Neural cell (in vitro differentiated cells): ENCODE results near the gene KLHL28. TPM values are rescaled to one million over a fixed set of nuclear protein-coding genes. Genes with fewer than 3 reads are reported as not detected.

Experiments
- H2AFZ ChIP-seq: fragments of 200-600, 300-800 bp; sonication (generic), shearing (Covaris generic); 2 replicates; pipeline ENCODE4 v1.6.0; 2014; ENCODE audit warnings: low read depth, mild to moderate bottlenecking, antibody characterized with exemption, low read length, moderate library complexity
- H3F3A ChIP-seq: fragments of 200-600 bp; shearing (Covaris generic); 2 replicates; pipeline ENCODE4 v1.6.1; 2016; ENCODE audit warnings: mild to moderate bottlenecking, moderate library complexity, mixed read lengths, antibody characterized with exemption, low read length; ENCODE audit not compliant: insufficient read depth, poor library complexity, severe bottlenecking
- H3K27ac ChIP-seq: fragments of 200-600, 300-800 bp; sonication (generic), shearing (Covaris generic); 2 replicates; pipeline ENCODE4 v1.5.1; 2014; ENCODE audit warnings: mild to moderate bottlenecking, low read length, moderate library complexity
- H3K27me3 ChIP-seq: fragments of 300-800, 200-600 bp; sonication (generic), shearing (Covaris generic); 2 replicates; pipeline ENCODE4 v1.6.0; 2014; ENCODE audit warnings: mild to moderate bottlenecking, low read depth, low read length, moderate library complexity; ENCODE audit not compliant: insufficient read depth
- H3K36me3 ChIP-seq: fragments of 300-800, 200-600 bp; sonication (generic), shearing (Covaris generic); 2 replicates; pipeline ENCODE4 v1.5.1; 2014; ENCODE audit warnings: mild to moderate bottlenecking, antibody characterized with exemption, low read length, moderate library complexity; ENCODE audit not compliant: insufficient read depth
- H3K4me2 ChIP-seq: fragments of 300-800, 200-600 bp; sonication (generic), shearing (Covaris generic); 2 replicates; pipeline ENCODE4 v1.6.0; 2014; ENCODE audit warnings: mild to moderate bottlenecking, low read length
- H3K4me3 ChIP-seq: fragments of 300-800, 200-600 bp; sonication (generic), shearing (Covaris generic); 2 replicates; pipeline ENCODE4 v1.5.1; 2014; ENCODE audit warnings: mild to moderate bottlenecking, low read length, moderate library complexity
- H3K79me2 ChIP-seq: fragments of 200-600 bp; shearing (Covaris generic); replicated peaks from 2 replicates; pipeline ENCODE4 v1.6.0; 2014; ENCODE audit warnings: mild to moderate bottlenecking, low read length, moderate library complexity; ENCODE audit not compliant: insufficient read depth
- H3K9ac ChIP-seq: fragments of 300-800, 200-600 bp; sonication (generic), shearing (Covaris generic); 2 replicates; pipeline ENCODE4 v1.6.1; 2016; ENCODE audit warnings: mild to moderate bottlenecking, low read length, mixed read lengths
- H3K9me2 ChIP-seq: fragments of 200-600 bp; shearing (Covaris generic); 2 replicates; pipeline ENCODE4 v1.6.1; 2016; ENCODE audit warnings: mild to moderate bottlenecking, low read length, mixed read lengths; ENCODE audit not compliant: insufficient read depth
- H3K9me3 ChIP-seq: fragments of 200-600, 300-800 bp; sonication (generic), shearing (Covaris generic); 2 replicates; pipeline ENCODE4 v1.6.1; 2016; ENCODE audit warnings: mild to moderate bottlenecking, mixed run types, low read length, moderate library complexity, mixed read lengths
- H4K20me1 ChIP-seq: fragments of 200-600 bp; shearing (Covaris generic); 2 replicates; pipeline ENCODE4 v1.6.1; 2016; ENCODE audit warnings: mild to moderate bottlenecking, mixed run types; ENCODE audit not compliant: insufficient read depth
- EP300 ChIP-seq: fragments of 450-650 bp; conservative IDR thresholded peaks from 2 replicates; pipeline ENCODE4 v1.6.1; 2014; ENCODE audit warnings: antibody characterized with exemption, mild to moderate bottlenecking, moderate library complexity; ENCODE audit not compliant: poor library complexity, severe bottlenecking
- MXI1 ChIP-seq: fragments of 450-650 bp; conservative IDR thresholded peaks from 2 replicates; pipeline ENCODE4 v1.6.1; 2014; ENCODE audit warnings: antibody characterized with exemption, mild to moderate bottlenecking; ENCODE audit not compliant: poor library complexity, severe bottlenecking
- POLR2AphosphoS5 ChIP-seq: IDR thresholded peaks from 2 replicates; pipeline ENCODE4 v1.6.1; 2012
- RAD21 ChIP-seq: fragments of 450-650 bp; conservative IDR thresholded peaks from 2 replicates; pipeline ENCODE4 v1.6.1; 2014; ENCODE audit warnings: antibody characterized with exemption, mild to moderate bottlenecking, moderate library complexity
- SMC3 ChIP-seq: fragments of 450-650 bp; conservative IDR thresholded peaks from 2 replicates; pipeline ENCODE4 v1.6.1; 2014; ENCODE audit warnings: antibody characterized with exemption, mild to moderate bottlenecking, moderate library complexity; ENCODE audit not compliant: poor library complexity
- TAF1 ChIP-seq: IDR thresholded peaks from 2 replicates; pipeline ENCODE4 v1.6.1; 2012; ENCODE audit warnings: low read depth
- polyA plus RNA-seq: library from polyadenylated mRNA; depleted of rRNA; stranded (reverse); fragments of >200 nt; gene quantifications from 2 replicates; pipeline ENCODE4 v1.2.3, GENCODE V29; 2014
- TF ChIP-seq, protein P1 (sequence below): IDR thresholded peaks from 2 replicates; pipeline ENCODE4 v1.6.1; 2012; ENCODE audit warnings: borderline replicate concordance
- TF ChIP-seq, protein P2 (sequence below): fragments of 450-650 bp; IDR thresholded peaks from 2 replicates; pipeline ENCODE4 v1.5.1; 2014; ENCODE audit warnings: antibody characterized with exemption, mild to moderate bottlenecking, moderate library complexity; ENCODE audit not compliant: poor library complexity, severe bottlenecking

The KLHL28 gene
- polyA plus RNA-seq, 1 donor from 2014 or later, result 17.4 TPM

DNA sequence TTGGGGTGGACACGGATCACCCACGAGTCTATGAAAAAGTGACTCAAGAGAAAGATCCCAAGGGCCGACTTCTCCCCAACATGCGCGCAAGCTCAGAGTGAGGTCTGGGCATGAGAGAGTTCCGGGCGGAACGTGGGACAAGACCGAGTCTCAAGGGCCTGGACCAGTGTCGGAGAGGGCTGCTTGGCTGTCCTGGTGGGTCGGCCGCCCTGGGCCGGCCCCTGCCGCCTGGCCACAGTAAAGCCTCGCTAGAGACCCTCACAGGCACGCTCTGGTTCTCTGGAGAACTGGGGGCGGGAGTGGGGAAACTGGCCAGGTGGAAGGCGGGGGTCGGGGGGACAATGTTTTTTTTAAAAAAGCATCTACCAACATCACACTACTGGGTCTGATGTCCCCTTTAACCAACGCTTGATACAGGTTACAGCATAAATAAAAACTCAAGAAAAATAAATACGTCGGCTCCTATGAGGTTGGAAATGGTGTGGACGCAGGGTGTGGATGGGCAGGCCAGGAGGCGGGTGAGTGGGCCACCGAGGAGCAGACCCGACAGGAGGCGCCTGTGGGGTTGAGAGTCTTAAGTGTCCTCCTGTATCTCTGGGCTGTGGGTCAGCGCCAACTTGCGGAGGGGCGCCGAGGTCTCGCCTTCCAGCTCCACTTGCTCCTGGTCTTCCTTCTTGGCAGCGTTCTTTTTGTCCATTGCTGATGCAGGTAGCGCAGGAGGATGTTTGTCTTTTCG lies 74.7 kb downstream of the KLHL28 start:
- no peak overlapping the region for H3K9ac ChIP-seq
- TF ChIP-seq TAF1, result no peak
- TF ChIP-seq, protein P1, sequence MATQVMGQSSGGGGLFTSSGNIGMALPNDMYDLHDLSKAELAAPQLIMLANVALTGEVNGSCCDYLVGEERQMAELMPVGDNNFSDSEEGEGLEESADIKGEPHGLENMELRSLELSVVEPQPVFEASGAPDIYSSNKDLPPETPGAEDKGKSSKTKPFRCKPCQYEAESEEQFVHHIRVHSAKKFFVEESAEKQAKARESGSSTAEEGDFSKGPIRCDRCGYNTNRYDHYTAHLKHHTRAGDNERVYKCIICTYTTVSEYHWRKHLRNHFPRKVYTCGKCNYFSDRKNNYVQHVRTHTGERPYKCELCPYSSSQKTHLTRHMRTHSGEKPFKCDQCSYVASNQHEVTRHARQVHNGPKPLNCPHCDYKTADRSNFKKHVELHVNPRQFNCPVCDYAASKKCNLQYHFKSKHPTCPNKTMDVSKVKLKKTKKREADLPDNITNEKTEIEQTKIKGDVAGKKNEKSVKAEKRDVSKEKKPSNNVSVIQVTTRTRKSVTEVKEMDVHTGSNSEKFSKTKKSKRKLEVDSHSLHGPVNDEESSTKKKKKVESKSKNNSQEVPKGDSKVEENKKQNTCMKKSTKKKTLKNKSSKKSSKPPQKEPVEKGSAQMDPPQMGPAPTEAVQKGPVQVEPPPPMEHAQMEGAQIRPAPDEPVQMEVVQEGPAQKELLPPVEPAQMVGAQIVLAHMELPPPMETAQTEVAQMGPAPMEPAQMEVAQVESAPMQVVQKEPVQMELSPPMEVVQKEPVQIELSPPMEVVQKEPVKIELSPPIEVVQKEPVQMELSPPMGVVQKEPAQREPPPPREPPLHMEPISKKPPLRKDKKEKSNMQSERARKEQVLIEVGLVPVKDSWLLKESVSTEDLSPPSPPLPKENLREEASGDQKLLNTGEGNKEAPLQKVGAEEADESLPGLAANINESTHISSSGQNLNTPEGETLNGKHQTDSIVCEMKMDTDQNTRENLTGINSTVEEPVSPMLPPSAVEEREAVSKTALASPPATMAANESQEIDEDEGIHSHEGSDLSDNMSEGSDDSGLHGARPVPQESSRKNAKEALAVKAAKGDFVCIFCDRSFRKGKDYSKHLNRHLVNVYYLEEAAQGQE, result no peak
- TF ChIP-seq MXI1, result no peak
- TF ChIP-seq RAD21, result no peak
- no peak for TF ChIP-seq EP300
- H3K4me2 ChIP-seq, result no peak overlapping the region
- no peaks in the 10 kb centered on the region for H3K27me3 ChIP-seq
- no peak overlapping the region for H2AFZ ChIP-seq
- H3K9me2 ChIP-seq, result no peaks in the 10 kb centered on the region
- H3F3A ChIP-seq, result no peaks in the 10 kb centered on the region
- no peaks in the 10 kb centered on the region for H3K36me3 ChIP-seq
- no peak overlapping the region for H3K27ac ChIP-seq
- H3K79me2 ChIP-seq, result no peaks in the 10 kb centered on the region
- no peaks in the 10 kb centered on the region for H3K9me3 ChIP-seq
- no peak overlapping the region for H3K4me3 ChIP-seq
- H4K20me1 ChIP-seq, result no peaks in the 10 kb centered on the region

DNA sequence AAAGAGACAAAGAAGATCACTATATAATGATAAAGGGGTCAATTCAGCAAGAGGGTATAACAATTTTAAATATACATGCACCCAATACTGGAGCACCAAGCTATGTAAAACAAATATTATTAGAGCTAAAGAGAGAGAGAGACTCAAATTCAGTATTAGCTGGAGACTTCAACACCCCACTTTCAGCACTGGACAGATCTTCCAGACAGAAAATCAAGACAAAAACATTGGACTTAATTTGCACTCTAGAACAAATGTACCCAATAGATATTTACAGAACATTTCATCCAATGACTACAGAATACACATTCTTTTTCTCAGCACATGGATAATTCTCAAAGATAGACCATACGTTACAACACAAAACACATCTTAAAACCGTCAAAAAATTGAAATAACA lies 81.0 kb downstream of the KLHL28 start:
- Histone ChIP-seq H3K79me2 (no peaks in the 10 kb centered on the region), H3K9me2 (no peaks in the 10 kb centered on the region), H3K36me3 (no peaks in the 10 kb centered on the region), H3K27me3 (no peaks in the 10 kb centered on the region), H3K27ac (no peak overlapping the region), H3K9me3 (no peaks in the 10 kb centered on the region), H3K4me3 (no peak overlapping the region), H2AFZ (no peak overlapping the region), H3K4me2 (no peak overlapping the region), H3K9ac (no peak overlapping the region), H3F3A (no peaks in the 10 kb centered on the region), H4K20me1 (no peaks in the 10 kb centered on the region)
- TF ChIP-seq, protein P1, result no peak
- TF ChIP-seq EP300 (no peak), RAD21 (no peak), TAF1 (no peak), POLR2AphosphoS5 (no peak), SMC3 (no peak)
- TF ChIP-seq, protein P2, sequence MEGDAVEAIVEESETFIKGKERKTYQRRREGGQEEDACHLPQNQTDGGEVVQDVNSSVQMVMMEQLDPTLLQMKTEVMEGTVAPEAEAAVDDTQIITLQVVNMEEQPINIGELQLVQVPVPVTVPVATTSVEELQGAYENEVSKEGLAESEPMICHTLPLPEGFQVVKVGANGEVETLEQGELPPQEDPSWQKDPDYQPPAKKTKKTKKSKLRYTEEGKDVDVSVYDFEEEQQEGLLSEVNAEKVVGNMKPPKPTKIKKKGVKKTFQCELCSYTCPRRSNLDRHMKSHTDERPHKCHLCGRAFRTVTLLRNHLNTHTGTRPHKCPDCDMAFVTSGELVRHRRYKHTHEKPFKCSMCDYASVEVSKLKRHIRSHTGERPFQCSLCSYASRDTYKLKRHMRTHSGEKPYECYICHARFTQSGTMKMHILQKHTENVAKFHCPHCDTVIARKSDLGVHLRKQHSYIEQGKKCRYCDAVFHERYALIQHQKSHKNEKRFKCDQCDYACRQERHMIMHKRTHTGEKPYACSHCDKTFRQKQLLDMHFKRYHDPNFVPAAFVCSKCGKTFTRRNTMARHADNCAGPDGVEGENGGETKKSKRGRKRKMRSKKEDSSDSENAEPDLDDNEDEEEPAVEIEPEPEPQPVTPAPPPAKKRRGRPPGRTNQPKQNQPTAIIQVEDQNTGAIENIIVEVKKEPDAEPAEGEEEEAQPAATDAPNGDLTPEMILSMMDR, result no peak

Other genes with a start within 250 kb of the KLHL28 start
- gene TOGARAM1, start 243 bp upstream of the KLHL28 start, polyA plus RNA-seq, result 20.8 and 23.8 TPM in 2 replicates
- 137 and 138 TPM in 2 replicates for gene PRPF39, start 122.2 kb upstream of the KLHL28 start, polyA plus RNA-seq
- 157 and 189 TPM in 2 replicates for gene FKBP3, start 172.5 kb upstream of the KLHL28 start, polyA plus RNA-seq
- gene FANCM, start 174.0 kb upstream of the KLHL28 start, polyA plus RNA-seq, result 5.0 and 7.1 TPM in 2 replicates